ENCODE results near the gene DEPDC5. TPM values are rescaled to one million over a fixed set of nuclear protein-coding genes. Genes with fewer than 3 reads are reported as not detected.

DEPDC5 gene
- total RNA-seq, 1 donor from 2014 or later, result 39.5 TPM

GRCh38 chr22:31723723-31724122 lies 30.1 kb upstream of the DEPDC5 start:
- Mint-ChIP-seq H3K4me1 (peaks cover 7% of the 10 kb centered on the region), H3K9me3 (no peaks in the 10 kb centered on the region), H3K27ac (ENCODE audit: unreplicated experiment) (no peak overlapping the region), H3K4me3 (no peak overlapping the region), H3K27me3 (ENCODE audit: low read depth) (no peaks in the 10 kb centered on the region), H3K36me3 (ENCODE audit: low read depth) (peaks cover 8% of the 10 kb centered on the region)
- TF ChIP-seq, protein P1, sequence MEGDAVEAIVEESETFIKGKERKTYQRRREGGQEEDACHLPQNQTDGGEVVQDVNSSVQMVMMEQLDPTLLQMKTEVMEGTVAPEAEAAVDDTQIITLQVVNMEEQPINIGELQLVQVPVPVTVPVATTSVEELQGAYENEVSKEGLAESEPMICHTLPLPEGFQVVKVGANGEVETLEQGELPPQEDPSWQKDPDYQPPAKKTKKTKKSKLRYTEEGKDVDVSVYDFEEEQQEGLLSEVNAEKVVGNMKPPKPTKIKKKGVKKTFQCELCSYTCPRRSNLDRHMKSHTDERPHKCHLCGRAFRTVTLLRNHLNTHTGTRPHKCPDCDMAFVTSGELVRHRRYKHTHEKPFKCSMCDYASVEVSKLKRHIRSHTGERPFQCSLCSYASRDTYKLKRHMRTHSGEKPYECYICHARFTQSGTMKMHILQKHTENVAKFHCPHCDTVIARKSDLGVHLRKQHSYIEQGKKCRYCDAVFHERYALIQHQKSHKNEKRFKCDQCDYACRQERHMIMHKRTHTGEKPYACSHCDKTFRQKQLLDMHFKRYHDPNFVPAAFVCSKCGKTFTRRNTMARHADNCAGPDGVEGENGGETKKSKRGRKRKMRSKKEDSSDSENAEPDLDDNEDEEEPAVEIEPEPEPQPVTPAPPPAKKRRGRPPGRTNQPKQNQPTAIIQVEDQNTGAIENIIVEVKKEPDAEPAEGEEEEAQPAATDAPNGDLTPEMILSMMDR (conservative IDR thresholded peaks at IDR 0.05), result no peak
- DNase-seq (ENCODE audit: low read depth, low spot score), result no peak

- Mint-ChIP-seq H3K27me3 (ENCODE audit: low read depth) (no peaks in the 10 kb centered on the region), H3K27ac (ENCODE audit: unreplicated experiment) (no peak overlapping the region), H3K36me3 (ENCODE audit: low read depth) (peaks cover 8% of the 10 kb centered on the region), H3K9me3 (no peaks in the 10 kb centered on the region), H3K4me1 (peaks cover 16% of the 10 kb centered on the region), H3K4me3 (no peak overlapping the region)
- TF ChIP-seq, protein P1 (conservative IDR thresholded peaks at IDR 0.05), result no peak
- no peak for DNase-seq (ENCODE audit: low read depth, low spot score)
Observed at GRCh38 chr22:31726692-31727091, 27.1 kb upstream of the DEPDC5 start.

DNA sequence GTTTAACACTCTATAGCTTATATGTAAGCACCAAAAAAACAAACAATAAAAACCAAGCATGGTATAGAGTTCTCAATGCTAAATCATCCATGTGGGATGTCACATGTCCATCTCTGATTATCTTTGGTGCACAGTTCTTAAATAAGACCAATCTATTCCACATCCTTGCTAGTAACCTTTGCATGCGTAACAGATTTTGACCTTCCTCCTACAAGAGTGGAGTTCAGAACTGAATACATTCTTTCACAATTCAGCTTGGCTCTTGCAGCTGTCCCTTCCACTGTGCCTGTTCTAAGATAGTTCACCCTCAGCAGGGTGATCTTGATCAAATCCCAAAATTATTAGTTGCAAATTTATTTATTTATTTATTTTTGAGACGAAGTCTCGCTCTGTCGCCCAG lies 25.0 kb upstream of the DEPDC5 start:
- Mint-ChIP-seq H3K36me3 (ENCODE audit: low read depth) (peaks cover 13% of the 10 kb centered on the region), H3K9me3 (no peaks in the 10 kb centered on the region), H3K4me1 (peaks cover 20% of the 10 kb centered on the region), H3K27ac (ENCODE audit: unreplicated experiment) (no peak overlapping the region), H3K27me3 (ENCODE audit: low read depth) (no peaks in the 10 kb centered on the region), H3K4me3 (no peak overlapping the region)
- TF ChIP-seq, protein P1 (conservative IDR thresholded peaks at IDR 0.05), result no peak
- no peak for DNase-seq (ENCODE audit: low read depth, low spot score)

GRCh38 chr22:31730344-31730711 lies 23.5 kb upstream of the DEPDC5 start:
- Mint-ChIP-seq H3K4me1 (peaks cover 20% of the 10 kb centered on the region), H3K9me3 (no peaks in the 10 kb centered on the region), H3K27me3 (ENCODE audit: low read depth) (no peaks in the 10 kb centered on the region), H3K36me3 (ENCODE audit: low read depth) (peaks cover 6% of the 10 kb centered on the region), H3K27ac (ENCODE audit: unreplicated experiment) (no peak overlapping the region), H3K4me3 (no peak overlapping the region)
- no peak for DNase-seq (ENCODE audit: low read depth, low spot score)
- TF ChIP-seq, protein P1 (conservative IDR thresholded peaks at IDR 0.05), result peak; percentile 34

DNA sequence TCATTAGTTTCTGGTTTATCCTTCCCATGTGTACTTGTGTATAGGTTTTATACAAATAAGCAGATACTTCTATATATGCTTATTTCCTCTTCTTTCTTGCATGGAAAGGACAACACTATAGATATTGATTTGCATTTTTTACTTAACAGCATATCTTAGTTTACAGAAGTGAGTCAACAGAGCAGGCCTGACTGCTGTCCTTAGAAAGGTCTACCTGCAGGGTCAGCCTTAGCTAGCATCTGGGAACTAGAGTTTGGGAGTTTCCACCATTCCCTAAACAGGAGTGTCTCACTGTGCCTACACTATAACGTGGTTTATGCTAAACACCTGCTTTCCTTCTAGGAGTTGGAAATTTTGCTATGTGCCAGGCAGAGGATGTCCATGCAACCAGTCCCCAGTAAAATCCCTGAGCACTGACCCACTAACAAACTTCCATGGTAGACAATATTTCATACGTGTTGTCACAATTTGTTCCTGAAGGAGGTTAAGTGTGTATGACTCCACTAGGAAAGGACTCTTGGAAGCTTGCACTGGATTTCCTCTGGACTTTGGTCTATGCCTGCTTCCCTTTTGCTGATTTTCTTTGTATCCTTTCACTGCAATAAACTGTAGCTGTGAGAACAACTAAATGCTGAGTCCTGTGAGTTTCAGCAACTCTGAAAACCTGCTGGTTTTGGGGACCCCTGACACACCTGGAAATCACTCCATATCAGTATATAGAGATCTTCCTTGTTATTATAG lies 21.6 kb upstream of the DEPDC5 start:
- Mint-ChIP-seq H3K27me3 (ENCODE audit: low read depth) (no peaks in the 10 kb centered on the region), H3K4me3 (no peak overlapping the region), H3K4me1 (peaks cover 20% of the 10 kb centered on the region), H3K36me3 (ENCODE audit: low read depth) (peaks cover 6% of the 10 kb centered on the region), H3K27ac (ENCODE audit: unreplicated experiment) (no peak overlapping the region), H3K9me3 (no peaks in the 10 kb centered on the region)
- no peak for DNase-seq (ENCODE audit: low read depth, low spot score)
- TF ChIP-seq, protein P1 (conservative IDR thresholded peaks at IDR 0.05), result no peak

Data from neural crest cell (in vitro differentiated cells).